Activated CD8-positive, alpha-beta memory T cell treated with anti-CD3 and anti-CD28 coated beads for 4 hours (primary cell): ENCODE measurements around the gene ELMO2.
"Not testable (repeated sequence)": the region's sequence is repeated elsewhere in the genome, so short reads cannot be mapped to it uniquely, and the experiment has no call there.

Experiments used
- DNase-seq, 2 donors: peaks; one replicate each; pipeline ENCODE4 v3.0.0-alpha.2; 2020; ENCODE audit warnings: low read depth in 2 of 2

ELMO2 gene

DNA sequence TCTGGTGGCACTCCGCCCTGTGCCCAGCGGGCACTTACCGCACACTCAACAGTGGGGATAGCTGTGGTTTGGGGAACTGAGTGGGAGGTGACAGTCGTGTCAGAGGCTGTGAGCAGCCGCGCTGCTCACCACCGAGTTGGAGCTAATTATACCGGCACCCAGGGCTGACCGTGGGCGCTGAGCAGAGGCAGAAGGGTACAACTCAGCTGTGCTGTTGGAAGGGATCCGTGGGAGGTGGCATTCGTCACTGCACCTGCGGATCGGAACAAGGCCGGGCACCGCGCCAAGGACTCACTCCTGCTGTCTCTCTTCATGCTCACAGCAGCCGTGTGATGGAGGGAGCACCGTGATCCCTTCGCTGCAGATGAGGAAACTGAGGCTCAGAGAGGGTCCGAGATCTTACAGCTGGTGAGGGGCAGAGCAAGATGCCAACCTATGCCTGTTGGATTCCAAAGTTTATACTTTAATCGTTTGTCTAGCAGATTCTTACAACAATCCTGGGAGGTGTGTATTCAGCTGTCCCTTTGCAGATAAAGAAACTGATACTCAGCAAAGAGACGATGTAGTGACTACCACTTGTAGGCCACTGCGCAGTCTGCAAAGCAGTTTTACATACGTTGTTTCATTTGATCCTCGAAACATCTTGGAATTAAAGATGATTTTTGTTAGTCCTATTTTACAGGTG, 713 bp upstream of the ELMO2 start:
- DNase-seq = peak; percentile 87 to 90

DNA sequence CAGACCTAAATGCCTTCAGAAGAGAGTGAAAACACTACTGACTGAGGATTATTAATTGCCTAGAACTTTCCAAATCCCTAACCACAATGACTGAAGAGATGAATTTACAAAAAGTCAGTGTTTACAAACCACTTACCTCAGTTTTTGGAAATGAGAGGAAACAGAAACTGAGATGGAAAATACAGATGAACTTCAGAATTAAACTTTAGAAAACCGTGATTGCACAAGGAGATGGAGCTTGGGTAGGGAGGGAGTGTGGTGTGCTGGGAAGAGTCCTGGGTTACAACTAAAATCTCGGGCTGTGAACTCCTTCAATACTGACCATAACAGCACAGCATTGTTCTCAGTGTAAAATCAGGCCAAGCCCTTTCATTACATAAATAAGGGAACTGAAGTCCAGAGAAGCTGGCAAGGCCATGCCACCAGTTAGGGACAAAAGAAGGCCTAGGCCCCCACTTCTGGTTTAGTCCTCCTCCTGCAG, 4.0 kb downstream of the ELMO2 start:
- DNase-seq = no peak

DNA sequence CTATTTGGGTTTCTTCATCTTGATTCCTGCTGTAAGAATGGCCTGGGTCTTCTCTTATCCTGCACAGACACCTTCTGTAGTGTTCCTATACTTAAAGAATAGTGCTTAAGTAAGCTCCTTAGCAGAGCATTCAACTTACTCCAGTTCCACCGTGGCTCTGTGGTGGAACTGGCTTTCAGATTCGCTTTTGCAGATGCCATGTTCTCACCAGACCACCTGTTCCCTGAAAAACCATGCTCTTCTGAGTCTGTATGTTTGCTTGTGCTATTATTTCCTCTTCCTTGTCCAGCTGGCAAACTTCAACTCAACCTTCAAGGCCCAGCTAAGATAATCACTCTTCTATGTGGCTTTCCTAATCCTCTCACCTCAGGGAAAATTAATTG, 4.9 kb downstream of the ELMO2 start:
- no peak for DNase-seq

DNA sequence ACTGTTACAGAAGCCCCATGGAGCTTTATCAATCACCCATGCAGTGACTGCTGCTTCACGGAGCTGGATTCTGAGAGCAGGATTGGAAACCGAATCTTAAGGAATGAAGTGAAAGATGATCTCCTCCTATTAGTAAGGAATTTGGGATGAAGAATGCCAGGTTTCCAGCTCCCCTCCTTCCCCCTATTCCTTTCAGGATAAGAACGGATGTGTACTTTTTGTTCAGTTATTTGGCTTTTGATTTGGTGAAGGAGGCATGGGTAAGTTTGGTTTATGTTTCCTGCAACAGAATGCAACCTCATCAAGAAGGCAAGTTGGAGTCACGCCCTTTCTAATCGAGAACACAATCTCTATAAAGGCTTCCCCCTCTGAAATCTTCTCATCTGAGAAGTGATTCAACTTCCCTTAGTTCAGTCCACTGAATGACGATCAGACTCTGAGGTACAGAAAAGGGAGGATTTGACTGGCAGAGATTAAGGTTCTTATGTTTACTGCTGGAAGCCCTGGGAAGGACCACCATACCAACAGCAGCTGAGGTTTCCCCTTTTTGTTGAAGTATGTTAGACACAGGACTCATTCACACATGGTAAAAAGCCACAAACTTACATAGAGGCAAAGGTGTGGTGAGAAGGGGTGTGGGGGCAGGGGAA, 5.5 kb downstream of the ELMO2 start:
- DNase-seq = peak in 1 of 2 donors; percentile 12

DNA sequence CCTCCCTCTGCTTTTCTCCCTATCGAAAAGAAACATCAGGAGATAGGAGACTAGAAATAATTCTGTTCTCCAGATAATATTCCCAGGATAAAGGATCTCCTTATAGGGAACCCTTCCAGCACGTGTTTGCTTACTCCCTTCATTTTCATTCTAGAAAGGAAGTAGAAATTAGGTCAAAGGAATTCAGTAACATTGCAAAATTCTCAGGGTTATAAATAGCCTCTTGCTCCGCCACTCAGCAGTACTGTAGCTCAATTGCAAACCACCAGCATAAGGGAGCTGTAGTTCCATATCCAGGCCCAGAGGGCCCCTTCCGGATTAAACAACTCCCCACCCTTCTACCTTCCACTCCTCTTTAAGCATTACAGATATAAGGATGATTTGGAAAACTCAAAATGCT, 6.2 kb downstream of the ELMO2 start:
- no peak for DNase-seq

DNA sequence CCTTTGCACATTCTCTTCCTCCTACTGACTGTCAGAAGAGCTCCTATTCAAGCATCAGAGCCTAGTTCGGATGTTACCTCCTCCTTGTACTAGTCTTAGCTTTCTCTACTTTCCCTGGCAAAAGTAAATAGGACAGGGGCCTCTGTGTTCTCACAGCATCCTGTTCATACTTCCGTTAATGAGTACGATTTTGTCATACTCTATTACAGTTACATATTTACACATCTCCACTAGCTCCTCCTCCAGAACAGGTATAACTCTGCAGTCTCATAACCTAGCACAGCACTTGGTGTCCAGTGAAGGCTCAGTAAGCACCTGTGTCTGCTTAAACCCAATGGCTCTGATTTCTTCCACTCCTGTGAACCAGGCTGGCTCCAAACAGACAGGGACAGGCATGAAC, 7.0 kb downstream of the ELMO2 start:
- no peak for DNase-seq

DNA sequence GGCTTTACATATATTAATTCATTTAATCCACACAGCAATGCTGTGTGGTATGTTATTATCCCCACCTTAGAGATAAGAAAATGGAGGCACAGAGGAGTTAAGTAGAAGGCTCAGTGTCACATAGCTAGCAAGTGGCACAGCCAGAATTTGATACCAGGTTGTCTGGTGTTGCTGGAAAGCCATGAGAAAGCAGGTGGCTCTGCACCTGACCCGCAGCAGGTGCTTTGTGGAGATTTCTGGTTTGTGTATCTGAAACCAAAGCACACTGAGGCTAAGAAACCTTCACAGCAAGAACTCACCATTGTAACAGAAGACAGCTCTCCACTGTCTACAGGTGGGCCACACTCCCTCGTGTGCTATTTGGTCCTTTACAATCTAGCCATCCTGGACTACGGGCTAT, 7.5 kb downstream of the ELMO2 start:
- no peak for DNase-seq

DNA sequence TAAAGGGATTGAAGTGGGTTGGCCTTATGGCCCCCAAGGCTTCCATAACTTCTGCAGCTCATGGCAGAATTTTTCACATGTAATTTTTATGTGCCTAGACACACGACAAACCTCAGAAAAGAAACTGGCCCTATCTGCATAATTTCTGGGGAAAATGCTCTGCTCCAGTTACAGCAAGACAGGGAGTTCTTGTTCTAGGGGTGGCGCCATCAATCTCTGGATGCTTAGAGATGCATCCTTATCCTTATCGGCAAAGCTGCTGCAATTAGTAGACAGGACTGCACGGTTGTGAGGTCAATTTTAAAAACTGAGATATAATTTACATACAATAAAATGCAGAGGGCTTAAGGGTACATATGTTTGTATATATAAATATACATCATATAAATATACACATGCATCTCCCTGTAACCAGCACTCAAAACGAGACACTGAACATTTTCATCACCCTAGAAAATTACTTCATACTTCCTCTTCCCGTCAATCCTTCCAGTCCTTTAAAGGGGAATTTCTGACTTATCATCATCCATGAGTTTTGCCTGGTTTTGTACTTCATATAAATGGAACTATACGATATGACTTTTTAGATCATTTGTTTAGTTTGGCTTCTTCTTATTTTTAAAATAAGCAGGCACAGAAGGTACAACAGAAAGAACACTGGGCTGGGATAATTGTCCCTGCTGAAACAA, 10.2 kb downstream of the ELMO2 start:
- no peak for DNase-seq

DNA sequence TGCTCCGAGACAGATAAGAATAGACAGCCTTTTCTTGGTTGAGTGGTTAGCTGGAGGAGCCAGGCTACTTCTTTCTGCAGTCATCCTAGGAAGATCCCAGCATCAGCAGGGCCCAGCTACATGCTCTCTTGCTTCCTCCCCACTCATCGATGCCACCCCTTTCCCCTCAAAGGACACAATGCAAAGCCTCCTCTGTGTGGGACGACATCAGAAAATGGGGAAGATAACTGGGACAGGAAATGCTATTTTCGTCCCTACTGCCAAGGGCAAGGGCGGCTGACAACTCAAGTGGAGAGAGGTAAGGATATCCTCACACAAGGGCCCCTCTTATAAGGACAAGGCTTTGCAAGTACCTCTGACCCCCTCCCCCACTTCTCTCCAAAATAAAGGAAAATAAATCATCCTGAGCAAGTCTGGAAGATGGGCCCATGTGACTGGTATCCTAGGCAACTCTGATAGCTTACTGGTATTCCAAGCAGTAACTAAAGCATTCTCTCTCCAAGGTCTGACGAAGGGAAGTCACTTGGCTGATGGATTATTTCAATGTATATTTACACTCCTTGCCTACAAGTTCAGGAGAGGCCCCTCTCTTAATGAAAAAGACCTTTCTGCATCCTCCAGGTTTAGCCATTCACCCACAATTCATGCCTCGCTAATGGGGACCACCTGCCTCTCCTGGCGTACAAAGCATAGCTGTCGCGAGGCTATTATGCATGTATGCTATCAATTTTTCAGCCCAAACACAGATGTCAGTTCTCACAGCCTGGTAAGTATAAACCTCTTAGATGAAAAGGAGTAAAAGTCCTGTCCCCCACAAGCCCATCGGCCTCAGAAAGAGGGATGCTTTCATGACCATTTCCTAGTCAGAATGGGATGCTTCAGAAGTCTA, 11.3 kb downstream of the ELMO2 start:
- no peak for DNase-seq

DNA sequence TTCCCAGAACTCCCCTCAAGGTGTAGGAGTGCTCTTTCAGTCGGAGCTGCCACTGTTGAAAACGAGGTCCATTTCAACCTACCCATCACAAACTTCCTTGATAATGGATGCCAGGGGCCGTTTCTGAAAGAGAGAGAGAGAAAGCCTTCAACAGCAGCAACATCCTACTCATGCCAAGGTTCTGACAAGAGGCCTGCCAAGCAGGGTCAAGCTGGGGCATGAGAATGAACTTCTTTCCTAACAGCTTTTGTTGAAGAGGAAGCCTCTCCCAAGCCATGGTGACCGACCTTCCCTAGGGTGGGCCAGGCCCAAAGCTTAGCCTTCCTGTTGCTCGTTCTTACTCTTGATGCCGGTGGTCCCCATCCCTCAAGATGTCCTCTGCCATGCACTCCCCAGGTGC, 12.4 kb downstream of the ELMO2 start:
- no peak for DNase-seq

DNA sequence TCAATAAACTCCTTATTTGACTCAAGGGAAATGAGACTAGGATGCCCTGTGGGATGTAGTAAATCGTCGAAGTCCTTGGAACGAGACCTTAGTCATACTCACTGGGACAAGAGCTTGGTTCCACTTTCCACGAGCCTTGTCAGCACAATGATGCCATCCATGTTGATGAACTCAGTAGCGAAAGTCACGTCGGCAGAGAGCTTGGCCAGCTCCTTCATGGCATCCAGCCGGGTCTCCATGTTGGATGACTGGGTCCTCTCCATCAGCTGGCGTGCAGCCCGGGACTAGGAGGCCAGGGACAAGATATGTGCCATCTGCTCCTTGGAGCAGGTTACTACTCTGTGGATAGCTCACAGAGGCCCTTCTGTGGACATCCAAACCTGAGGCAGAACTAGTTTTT, 17.5 kb downstream of the ELMO2 start:
- no peak for DNase-seq

DNA sequence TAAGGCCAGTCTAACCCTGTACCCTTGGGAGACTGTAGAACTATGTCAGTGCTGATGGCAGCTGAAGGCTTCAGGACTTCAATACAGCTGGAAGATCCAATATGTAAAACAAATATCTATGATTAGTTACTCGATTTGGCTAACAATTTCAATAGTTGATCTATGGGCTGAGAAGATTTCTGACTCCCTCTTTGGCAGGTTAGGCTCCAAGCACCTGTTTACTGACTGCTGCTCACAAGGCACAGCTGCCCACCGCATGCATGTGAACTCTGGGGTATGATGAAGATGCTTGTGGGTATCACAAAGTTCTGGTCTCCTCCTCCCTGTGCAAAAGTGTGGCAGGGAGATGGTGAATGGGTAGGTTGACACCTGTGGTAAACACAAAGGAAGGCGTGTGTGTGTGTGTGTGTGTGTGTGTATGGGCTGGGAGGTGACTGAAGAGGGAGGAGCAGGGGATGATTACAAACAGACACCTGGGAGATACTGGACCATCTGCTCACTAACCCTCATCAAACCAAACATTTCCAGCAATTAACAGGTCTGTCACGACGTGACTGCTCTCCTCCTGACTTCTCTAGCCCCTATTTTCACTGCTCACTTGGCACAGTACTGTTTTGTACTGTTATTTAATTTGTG, 18.1 kb downstream of the ELMO2 start:
- no peak for DNase-seq

DNA sequence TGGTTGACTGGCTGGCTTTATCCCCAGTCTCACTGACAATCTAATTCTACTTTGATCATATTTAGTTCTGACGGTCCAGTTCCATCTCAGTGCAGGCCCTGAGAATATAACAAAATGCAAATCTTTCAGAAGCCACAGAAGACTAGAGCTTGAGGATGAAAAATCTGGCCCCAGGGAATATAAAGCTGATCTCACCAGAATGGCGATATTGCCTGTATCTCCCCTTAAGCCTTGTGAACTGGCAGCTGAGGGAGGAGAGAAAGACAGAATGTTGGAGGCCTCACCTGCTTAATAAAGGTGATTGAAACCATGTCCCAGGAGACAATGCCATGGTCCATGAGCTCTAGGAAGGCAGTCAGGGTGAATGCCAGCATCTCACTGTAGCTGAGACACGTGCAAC, 19.4 kb downstream of the ELMO2 start:
- not testable (repeated sequence) for DNase-seq

DNA sequence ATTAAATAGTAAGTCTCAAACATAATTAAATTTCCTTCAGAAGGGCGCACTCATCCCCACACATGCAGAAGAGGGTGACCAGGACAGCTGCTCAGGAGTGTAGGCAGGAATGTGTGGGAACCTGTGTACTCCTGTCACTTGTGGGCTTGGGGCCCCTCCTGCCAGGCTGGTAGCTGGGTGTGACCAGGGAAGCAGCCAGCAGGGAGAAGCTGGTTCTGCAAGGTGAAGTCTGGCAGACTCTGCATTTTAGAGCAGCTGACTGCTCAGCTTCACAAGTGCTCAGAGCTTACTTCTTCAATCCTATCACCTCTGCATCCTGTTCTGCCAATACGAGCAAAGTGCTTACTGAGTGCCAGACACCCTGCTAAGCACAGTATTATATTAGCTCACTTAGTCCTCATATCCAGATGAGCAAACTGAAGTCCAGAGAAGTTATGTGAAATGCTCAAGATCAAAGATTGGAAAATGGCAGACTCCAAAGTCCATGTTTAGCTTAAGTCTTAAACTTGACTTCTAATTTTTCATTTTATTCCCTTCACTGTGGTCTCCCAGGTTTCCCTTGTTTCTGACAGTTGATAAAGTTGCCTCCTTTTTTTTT, 27.9 kb downstream of the ELMO2 start:
- no peak for DNase-seq

DNA sequence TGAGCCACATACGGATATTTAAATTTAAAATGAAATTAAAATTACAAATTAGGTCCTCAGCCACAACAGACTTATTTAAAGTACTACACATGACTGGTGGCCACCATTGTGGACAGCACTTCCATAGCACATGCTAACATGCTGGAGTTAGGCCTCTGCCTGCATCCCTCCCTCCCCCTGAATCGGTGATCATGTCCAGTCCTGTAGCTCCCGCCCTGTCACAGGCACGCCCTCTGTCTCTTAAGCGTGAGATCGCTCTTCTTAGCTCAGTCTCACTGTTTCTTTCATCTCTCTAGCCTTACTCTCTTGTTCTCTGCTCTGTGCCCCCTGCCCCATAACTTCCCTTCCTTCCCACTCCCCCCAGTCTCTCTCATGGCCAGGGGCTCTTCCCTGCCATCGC, 28.9 kb downstream of the ELMO2 start:
- no peak for DNase-seq

DNA sequence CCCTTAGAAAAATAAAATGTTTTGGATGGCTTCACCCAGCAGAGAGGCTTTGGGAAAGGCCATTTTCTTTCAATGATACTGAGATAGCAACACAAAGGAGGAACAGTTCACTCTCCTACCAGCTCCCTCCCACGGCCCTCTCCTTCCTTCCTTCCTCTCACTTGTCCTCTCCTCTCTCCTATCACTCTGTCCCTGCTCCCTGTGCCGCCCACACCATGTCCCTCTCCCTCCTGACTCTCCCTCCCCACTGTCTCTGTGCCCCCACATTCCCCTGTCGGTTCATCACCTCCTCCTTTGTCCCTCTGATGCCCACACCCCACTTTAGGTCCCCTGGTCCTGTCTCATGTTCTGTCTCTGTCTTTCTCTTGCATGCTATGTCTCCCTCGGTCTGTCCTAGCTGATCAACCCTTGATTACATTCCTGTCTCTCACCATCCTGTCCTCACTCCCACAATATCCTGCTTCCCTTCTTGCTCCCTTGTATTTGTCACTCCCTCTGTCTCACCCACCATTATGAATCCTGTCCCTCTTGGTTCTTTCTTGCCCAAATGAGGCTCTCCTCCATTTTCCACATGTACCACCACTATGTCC, 30.1 kb downstream of the ELMO2 start:
- no peak for DNase-seq

DNA sequence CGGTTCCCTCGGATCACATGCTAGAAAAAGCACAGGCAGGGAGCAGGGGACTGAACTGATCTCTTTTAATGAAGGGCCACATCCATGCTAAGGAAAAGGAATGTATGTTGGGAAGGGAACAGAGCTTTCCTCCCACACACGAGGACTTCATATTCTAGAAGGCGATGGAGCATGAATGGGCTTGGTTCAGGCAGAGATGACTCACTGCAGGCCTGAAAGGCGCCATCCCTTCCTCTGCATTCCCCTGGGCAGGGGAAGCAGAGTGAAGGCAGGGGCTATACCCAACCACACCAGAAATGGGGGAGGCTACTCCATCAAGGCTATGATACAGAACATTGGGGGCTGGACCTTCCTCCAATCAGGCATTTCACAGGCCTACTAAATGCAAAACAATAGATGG, 30.6 kb downstream of the ELMO2 start:
- no peak for DNase-seq

DNA sequence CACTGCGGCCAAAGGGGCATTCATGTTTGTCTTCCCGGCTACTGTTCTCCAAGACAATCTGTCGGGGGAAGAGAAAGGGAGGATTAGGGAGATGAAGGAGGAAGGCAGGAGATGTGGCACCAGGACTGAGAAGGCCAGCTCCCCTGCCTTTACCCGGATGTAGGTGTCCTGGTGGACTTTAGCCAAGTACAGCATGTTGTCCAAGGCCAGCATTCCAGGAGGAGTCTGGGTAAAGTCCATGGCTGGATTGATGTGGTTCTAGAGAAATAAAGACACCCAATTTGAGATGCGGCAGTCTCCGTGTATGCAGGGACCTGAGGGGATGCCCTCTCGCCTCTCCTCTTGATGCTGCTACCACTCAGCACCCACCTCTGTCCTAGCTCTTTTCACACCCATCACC, 32.0 kb downstream of the ELMO2 start:
- no peak for DNase-seq

DNA sequence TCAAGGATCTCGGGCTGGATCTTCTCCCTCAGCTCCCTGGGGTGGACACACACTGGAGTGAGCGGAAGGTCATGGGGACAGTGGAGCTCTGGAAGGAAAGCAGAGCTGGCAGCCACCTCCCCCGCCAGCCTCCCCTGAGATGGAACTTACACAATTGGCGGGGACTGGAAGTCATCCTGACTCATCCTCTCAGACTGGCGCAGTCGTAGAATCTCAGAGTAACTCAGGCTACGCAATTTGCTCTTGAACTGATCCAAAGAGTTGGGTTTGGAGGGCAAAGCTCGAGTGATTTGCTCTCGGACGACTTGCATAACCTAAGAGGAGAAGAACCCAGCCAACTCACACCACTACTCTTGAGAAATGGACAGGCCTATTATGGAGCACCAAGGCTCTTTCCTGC, 34.8 kb downstream of the ELMO2 start:
- no peak for DNase-seq

DNA sequence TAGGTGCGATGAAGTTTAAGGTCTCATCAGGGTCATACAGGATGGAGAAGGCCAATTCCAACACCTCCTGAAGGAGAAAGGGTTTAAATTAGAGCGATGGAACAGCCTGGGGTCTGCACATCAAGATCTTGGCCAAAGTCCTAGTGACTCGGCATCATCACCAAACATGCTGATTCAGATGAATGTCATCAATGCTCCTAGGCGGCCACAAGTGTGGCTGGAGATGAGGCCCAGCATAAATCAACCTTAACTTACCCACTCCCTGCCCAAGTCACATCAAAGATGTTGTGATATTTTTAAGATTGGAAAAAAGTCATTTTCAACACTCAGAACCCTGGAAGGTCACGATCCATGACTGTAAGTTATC, 37.5 kb downstream of the ELMO2 start:
- DNase-seq = no peak
